Pancreas (tissue), 10 donors: Measurements from ENCODE around the gene FOXL3. TPM values are rescaled to one million over a fixed set of nuclear protein-coding genes. Genes with fewer than 3 reads are reported as not detected.
A peak's percentile ranks its signal among the peaks of the same experiment; 100 is the strongest.
"Not testable (repeated sequence)": the region's sequence is repeated elsewhere in the genome, so short reads cannot be mapped to it uniquely, and the experiment has no call there.

ENCODE experiments used
- ATAC-seq, 4 donors: fragments of 200-7000 bp; cut with Tn5 transposase; one replicate each; pipeline versions ENCODE4 v1.8.0 to v1.9.1; 2020; ENCODE audit warnings: mild to moderate bottlenecking in 4 of 4, moderate library complexity in 4 of 4
- DNase-seq, 6 donors: peaks; one replicate each; pipeline ENCODE4 v3.0.0-alpha.2; 2020
- FAIRE-seq: peaks from 2 replicates; lab custom pipeline; 2012; peaks lifted over from hg19 to GRCh38; lab: Jason Lieb, UNC
- H3K27ac ChIP-seq, 4 donors: fragments of 200-600 bp; sonication (generic); 1 replicate in 3 of 4; 2 replicates in 1 of 4; pipeline versions ENCODE4 v1.5.0 to v1.8.0; 2020
- H3K27me3 ChIP-seq, 4 donors: fragments of 200-600 bp; one replicate each; pipeline ENCODE4 v1.8.0; 2021
- H3K36me3 ChIP-seq, 3 donors: fragments of 200-600 bp; sonication (generic) in 1 of 3; one replicate each; pipeline versions ENCODE4 v1.5.0 to v1.8.0; 2020 to 2021
- H3K4me1 ChIP-seq, 3 donors: fragments of 200-600 bp; one replicate each; pipeline ENCODE4 v1.8.0; 2021
- H3K4me3 ChIP-seq, 4 donors: fragments of 200-600 bp; sonication (generic) in 2 of 4; one replicate each; pipeline versions ENCODE4 v1.5.0 to v1.8.0; 2020 to 2021
- H3K9me3 ChIP-seq, 4 donors: fragments of 200-600 bp; one replicate each; pipeline ENCODE4 v1.8.0; 2021
- CTCF ChIP-seq, 4 donors: fragments of 200-600 bp; sonication (generic) in 3 of 4; IDR thresholded peaks; one replicate each; pipeline versions ENCODE4 v1.5.0 to v1.8.0; 2021; ENCODE audit warnings: antibody characterized with exemption in 4 of 4
- WGBS, 2 donors: extraction: QIAGEN DNeasy Blood & Tissue Kit; methylation state at CpG; one replicate each; pipeline ENCODE4 v1.1.7; 2013; 5-methylcytosine and 5-hydroxymethylcytosine counted together
- intact Hi-C, 3 donors: fragments of 100-400 bp; cut with DNase I; formaldehyde crosslinking; loops; one replicate each; pipeline versions ENCODE4 v1.11.1 to v1.14.2; 2022
- polyA plus RNA-seq, 2 donors: library from polyadenylated mRNA; stranded (reverse); fragments of 200-250 nt; gene quantifications; one replicate each; pipeline ENCODE4 v1.2.3, GENCODE V29; 2013
- total RNA-seq, 6 donors: library from RNA; stranded (reverse); fragmentation: NEBNext Ultra II Directional in 4 of 6; extraction: Animal tissue kit (Norgen Biotek cat#: 25700) in 4 of 6; gene quantifications; one replicate each; pipeline versions ENCODE4 v1.2.1 to v1.2.4, GENCODE V29; 2021 to 2023
- donor health status: healthy with polysubstance abuse.
- donor health status: DM: no; HTN: no; CAD: no; lungs with moderate emphysema.
- donor health status: DM: no; HTN: no; CAD: no.
- donor health status: control.
- donor health status: control.
- donor health status: Bipolar disorder and iron deficiency.
- donor health status: DM: yes; HTN: yes; CAD: no.
- donor health status: DM: no; HTN: no; CAD: no.
- donor health status: DM: no; HTN: no; CAD: no.
- donor health status: DM: yes; HTN: yes; CAD: no.

Gene FOXL3
- total and polyA plus RNA-seq, 8 donors: not detected

- peak; percentile 16 to 32 (median 20) for TF ChIP-seq CTCF (IDR thresholded peaks at IDR 0.05)
- peaks cover 0 to 15% (median 0%) of the 10 kb centered on the region in 3 donors for H3K36me3 ChIP-seq
- intact Hi-C loops, H3K4me3 ChIP-seq, H3K27me3 ChIP-seq, ATAC-seq, H3K27ac ChIP-seq, H3K4me1 ChIP-seq, H3K9me3 ChIP-seq, FAIRE-seq: not testable (repeated sequence)
- peak in 2 of 6 donors; percentile 45 to 53 for DNase-seq
- WGBS, 2 donors: 77 to 78% methylated on average over 8 to 30 of the region's 37 CpGs
Measured at GRCh38 chr7:263483-264351, 26.3 kb upstream of the FOXL3 start.

GRCh38 chr7:264541-265191 is 25.3 kb upstream of the FOXL3 start:
- no peak for TF ChIP-seq CTCF (IDR thresholded peaks at IDR 0.05)
- Histone ChIP-seq H3K4me1 (no peaks in the 10 kb centered on the region), H3K27ac (no peak overlapping the region), H3K27me3 (no peaks in the 10 kb centered on the region), H3K4me3 (no peak overlapping the region), H3K36me3 (peaks cover 0 to 12% (median 0%) of the 10 kb centered on the region in 3 donors), H3K9me3 (no peaks in the 10 kb centered on the region)
- intact Hi-C loops: no loop called here
- ATAC-seq (peak; percentile 51 to 61 (median 56)), DNase-seq (peak in 4 of 6 donors; percentile 36 to 59 (median 55)), FAIRE-seq (no peak)
- WGBS, 2 donors: 66 to 67% methylated on average over 27 of the region's 27 CpGs

- H3K4me3 ChIP-seq: no peak overlapping the region
- H3K36me3 ChIP-seq: peaks cover 0 to 5% (median 0%) of the 10 kb centered on the region in 3 donors
- WGBS, 2 donors: 62 to 75% methylated on average over 25 of the region's 25 CpGs
- H3K27me3 ChIP-seq: no peaks in the 10 kb centered on the region
- intact Hi-C loops: no loop called here
- no peaks in the 10 kb centered on the region for H3K4me1 ChIP-seq
- no peak overlapping the region for H3K27ac ChIP-seq
- FAIRE-seq (no peak), DNase-seq (peak in 2 of 6 donors; percentile 43 to 50), ATAC-seq (no peak)
- TF ChIP-seq CTCF (IDR thresholded peaks at IDR 0.05): no peak
- no peaks in the 10 kb centered on the region for H3K9me3 ChIP-seq
Measured at GRCh38 chr7:265192-265997, 24.6 kb upstream of the FOXL3 start.

GRCh38 chr7:265998-266850 is 23.7 kb upstream of the FOXL3 start:
- FAIRE-seq (no peak), ATAC-seq (peak in 1 of 4 donors; percentile 3), DNase-seq (peak in 2 of 6 donors; percentile 57 to 77)
- no peaks in the 10 kb centered on the region for H3K36me3 ChIP-seq
- 65 to 79% methylated on average over 21 to 22 of the region's 22 CpGs for WGBS, 2 donors
- no peak overlapping the region for H3K4me3 ChIP-seq
- intact Hi-C loops: no loop called here
- H3K27me3 ChIP-seq: no peaks in the 10 kb centered on the region
- H3K4me1 ChIP-seq: no peaks in the 10 kb centered on the region
- no peak overlapping the region for H3K27ac ChIP-seq
- no peaks in the 10 kb centered on the region for H3K9me3 ChIP-seq
- TF ChIP-seq CTCF (IDR thresholded peaks at IDR 0.05): no peak
